A549 (cell line): ENCODE data around the gene VPS13D.

Source experiments
- CTCF ChIP-seq: fragments of >200 bp; sonication (Bioruptor Twin); formaldehyde crosslinking; IDR thresholded peaks from 3 replicates; pipeline ENCODE4 v1.5.1; 2016
- FOSB ChIP-seq: fragments of 250-450 bp; sonication (Bioruptor Pico); IDR thresholded peaks from 2 replicates; pipeline ENCODE4 v1.5.0; 2020; ENCODE audit warnings: mild to moderate bottlenecking, moderate library complexity
- KDM1A ChIP-seq: fragments of 200-600 bp; sonication (generic); IDR thresholded peaks from 2 replicates; pipeline ENCODE4 v1.6.1; 2016; ENCODE audit warnings: low read depth, mild to moderate bottlenecking
- MAX ChIP-seq: IDR thresholded peaks from 2 replicates; pipeline ENCODE4 v1.6.1; 2012
- MYC ChIP-seq: IDR thresholded peaks from 2 replicates; pipeline ENCODE4 v1.6.1; 2012; ENCODE audit warnings: mild to moderate bottlenecking, inconsistent platforms, low read length, improper control_type of control experiment, borderline replicate concordance
- NPAS2 ChIP-seq: fragments of 250-450 bp; sonication (Bioruptor Pico); IDR thresholded peaks from 2 replicates; pipeline ENCODE4 v1.8.0; 2022; ENCODE audit warnings: mild to moderate bottlenecking, moderate library complexity, borderline replicate concordance
- POLR2A ChIP-seq: IDR thresholded peaks from 2 replicates; pipeline ENCODE4 v1.6.1; 2012; ENCODE audit warnings: mild to moderate bottlenecking, low read length
- RARB ChIP-seq: fragments of 250-450 bp; sonication (Bioruptor Pico); IDR thresholded peaks from 2 replicates; pipeline ENCODE4 v1.8.0; 2021; ENCODE audit warnings: mild to moderate bottlenecking, moderate library complexity
- RCOR1 ChIP-seq: fragments of 150-350 bp; IDR thresholded peaks from 2 replicates; pipeline ENCODE4 v1.6.1; 2014; ENCODE audit warnings: antibody characterized with exemption, low read length, low read depth
- RFX5 ChIP-seq: fragments of 450-650 bp; IDR thresholded peaks from 2 replicates; pipeline ENCODE4 v1.7.1; 2014; ENCODE audit warnings: antibody characterized with exemption, mild to moderate bottlenecking, moderate library complexity
- RNF2 ChIP-seq: fragments of 200-600 bp; sonication (generic); IDR thresholded peaks from 2 replicates; pipeline ENCODE4 v1.6.1; 2016; ENCODE audit warnings: low read depth, mild to moderate bottlenecking, antibody characterized with exemption, moderate library complexity, borderline replicate concordance
- SMC3 ChIP-seq: fragments of >200 bp; sonication (Bioruptor Twin); formaldehyde crosslinking; IDR thresholded peaks from 3 replicates; pipeline ENCODE4 v1.6.1; 2018; ENCODE audit warnings: inconsistent platforms

- TF ChIP-seq MYC (no peak), POLR2A (no peak), CTCF (no peak), FOSB (CRISPR knock-in tag) (no peak), MAX (no peak), RFX5 (no peak), SMC3 (no peak), NPAS2 (CRISPR knock-in tag) (no peak), RNF2 (no peak), KDM1A (no peak), RCOR1 (no peak), RARB (no peak)
Measured at GRCh38 chr1:12338017-12338416, 108.2 kb downstream of the VPS13D start.
